Ishikawa (cell line): ENCODE results near the gene FRMD5.

Source experiments
- CEBPB ChIP-seq: IDR thresholded peaks from 2 replicates; pipeline ENCODE4 v1.6.1; 2012
- EGR1 ChIP-seq: IDR thresholded peaks from 2 replicates; pipeline ENCODE4 v1.6.1; 2012
- EP300 ChIP-seq: IDR thresholded peaks from 2 replicates; pipeline ENCODE4 v1.6.1; 2012; ENCODE audit warnings: borderline replicate concordance
- FOXM1 ChIP-seq: IDR thresholded peaks from 2 replicates; pipeline ENCODE4 v1.6.1; 2012; ENCODE audit warnings: low read depth, borderline replicate concordance
- RAD21 ChIP-seq: IDR thresholded peaks from 2 replicates; pipeline ENCODE4 v1.6.1; 2012; ENCODE audit warnings: low read depth
- TAF1 ChIP-seq: IDR thresholded peaks from 2 replicates; pipeline ENCODE4 v1.6.1; 2012; ENCODE audit warnings: low read depth, mild to moderate bottlenecking
- TF ChIP-seq, protein P1 (sequence below): IDR thresholded peaks from 2 replicates; pipeline ENCODE4 v1.6.1; 2012

- TF ChIP-seq EGR1 (no peak), CEBPB (no peak), EP300 (no peak), RAD21 (no peak), FOXM1 (no peak), TAF1 (no peak)
- TF ChIP-seq, protein P1, sequence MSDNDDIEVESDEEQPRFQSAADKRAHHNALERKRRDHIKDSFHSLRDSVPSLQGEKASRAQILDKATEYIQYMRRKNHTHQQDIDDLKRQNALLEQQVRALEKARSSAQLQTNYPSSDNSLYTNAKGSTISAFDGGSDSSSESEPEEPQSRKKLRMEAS, result no peak
Observed at GRCh38 chr15:44186705-44187104, 8.4 kb downstream of the FRMD5 start.
